HEK293 (cell line): ENCODE measurements around the gene SCN1A.

Experiments
- CTCF ChIA-PET: fragments of 350-600 bp; formaldehyde crosslinking; extraction: SDS; loops from one replicate; lab custom pipeline; 2021; ENCODE audit warnings: antibody characterized with exemption; lab: Yijun Ruan, JAX
- POLR2A ChIA-PET: fragments of 300-600 bp; formaldehyde crosslinking; extraction: SDS; loops from one replicate; lab custom pipeline; 2020; ENCODE audit warnings: antibody characterized with exemption, inconsistent platforms; lab: Yijun Ruan, JAX
- H3K27ac ChIP-seq: fragments of 200-500 bp; sonication (Bioruptor generic); 2 replicates; pipeline ENCODE4 v1.5.1; 2014; ENCODE audit warnings: low read depth, low read length, control low read depth, inconsistent platforms; ENCODE audit errors: extremely low read depth
- H3K36me3 ChIP-seq, 2 experiments: fragments of 200-500 bp in 1 of 2; sonication (Bioruptor generic) in 1 of 2; 1 replicate in 1 of 2; 2 replicates in 1 of 2; pipeline ENCODE4 v1.5.1; 2014 to 2017; ENCODE audit warnings: inconsistent platforms in 2 of 2, low read length in 2 of 2; ENCODE audit not compliant: control insufficient read depth in 2 of 2, insufficient read depth in 1 of 2
- H3K4me1 ChIP-seq: fragments of 200-500 bp; sonication (Bioruptor generic); 2 replicates; pipeline ENCODE4 v1.5.1; 2014; ENCODE audit warnings: mild to moderate bottlenecking, low read length, inconsistent platforms; ENCODE audit not compliant: control insufficient read depth, insufficient read depth
- H3K4me3 ChIP-seq: 2 replicates; pipeline ENCODE4 v1.5.1; 2011; ENCODE audit warnings: low read depth, mild to moderate bottlenecking, control low read depth, low read length, moderate library complexity
- H3K9me3 ChIP-seq: fragments of 200-500 bp; sonication (Bioruptor generic); 2 replicates; pipeline ENCODE4 v1.5.1; 2014; ENCODE audit warnings: low read depth, low read length, inconsistent platforms; ENCODE audit not compliant: control insufficient read depth, insufficient read depth
- AEBP2 ChIP-seq: fragments of 450-650 bp; formaldehyde crosslinking; IDR thresholded peaks from 2 replicates; pipeline ENCODE4 v1.5.1; 2016; ENCODE audit warnings: missing biosample characterization, missing genetic modification characterization, borderline replicate concordance
- SETDB1 ChIP-seq: IDR thresholded peaks from one replicate; pipeline ENCODE4 v1.6.1; 2017; ENCODE audit warnings: mild to moderate bottlenecking, low read length, moderate library complexity, mixed read lengths; ENCODE audit not compliant: insufficient read length
- ZNF132 ChIP-seq: fragments of 450-650 bp; formaldehyde crosslinking; IDR thresholded peaks from 2 replicates; pipeline ENCODE4 v1.5.1; 2017; ENCODE audit warnings: missing biosample characterization, missing genetic modification characterization, borderline replicate concordance
- ZNF184 ChIP-seq: fragments of 450-650 bp; IDR thresholded peaks from 2 replicates; pipeline ENCODE4 v1.5.1; 2018; ENCODE audit warnings: missing biosample characterization, mild to moderate bottlenecking, missing genetic modification characterization
- ZNF211 ChIP-seq: fragments of 450-650 bp; formaldehyde crosslinking; IDR thresholded peaks from 2 replicates; pipeline ENCODE4 v1.5.1; 2016; ENCODE audit warnings: low read depth, missing biosample characterization, missing genetic modification characterization
- ZNF221 ChIP-seq: fragments of 450-650 bp; formaldehyde crosslinking; IDR thresholded peaks from 2 replicates; pipeline ENCODE4 v1.5.1; 2017; ENCODE audit warnings: missing biosample characterization, missing genetic modification characterization, borderline replicate concordance
- ZNF404 ChIP-seq: fragments of 450-650 bp; formaldehyde crosslinking; IDR thresholded peaks from 2 replicates; pipeline ENCODE4 v1.5.1; 2017; ENCODE audit warnings: missing biosample characterization, missing genetic modification characterization
- ZNF449 ChIP-seq: fragments of 450-650 bp; formaldehyde crosslinking; IDR thresholded peaks from 2 replicates; pipeline ENCODE4 v1.5.1; 2017; ENCODE audit warnings: missing biosample characterization, mild to moderate bottlenecking, missing genetic modification characterization, moderate library complexity
- ZNF521 ChIP-seq: fragments of 450-650 bp; formaldehyde crosslinking; IDR thresholded peaks from 2 replicates; pipeline ENCODE4 v1.5.1; 2017; ENCODE audit warnings: missing biosample characterization, mild to moderate bottlenecking, missing genetic modification characterization
- ZNF658 ChIP-seq: fragments of 450-650 bp; formaldehyde crosslinking; IDR thresholded peaks from 2 replicates; pipeline ENCODE4; 2016; ENCODE audit warnings: missing biosample characterization, missing genetic modification characterization
- ZNF76 ChIP-seq: fragments of 450-650 bp; formaldehyde crosslinking; IDR thresholded peaks from 2 replicates; pipeline ENCODE4; 2016; ENCODE audit warnings: low read depth, missing biosample characterization, missing genetic modification characterization, borderline replicate concordance
- ZNF785 ChIP-seq: fragments of 450-650 bp; formaldehyde crosslinking; IDR thresholded peaks from 2 replicates; pipeline ENCODE4 v1.5.1; 2016; ENCODE audit warnings: missing biosample characterization, missing genetic modification characterization
- TF ChIP-seq, protein P1 (sequence below): fragments of 450-650 bp; formaldehyde crosslinking; IDR thresholded peaks from 2 replicates; pipeline ENCODE4 v1.5.1; 2016; ENCODE audit warnings: missing biosample characterization, missing genetic modification characterization
- TF ChIP-seq, protein P2 (sequence below): fragments of 450-650 bp; formaldehyde crosslinking; optimal IDR thresholded peaks from 2 replicates; pipeline ENCODE3; 2016; ENCODE audit warnings: missing biosample characterization, mild to moderate bottlenecking, missing genetic modification characterization
- TF ChIP-seq, protein P3 (sequence below): fragments of 450-650 bp; formaldehyde crosslinking; IDR thresholded peaks from 2 replicates; pipeline ENCODE4 v1.5.1; 2016; ENCODE audit warnings: missing biosample characterization, missing genetic modification characterization, low read depth
- TF ChIP-seq, protein P4 (sequence below): fragments of 450-650 bp; formaldehyde crosslinking; IDR thresholded peaks from 2 replicates; pipeline ENCODE4 v1.5.1; 2016; ENCODE audit warnings: missing biosample characterization, missing genetic modification characterization
- TF ChIP-seq, protein P5 (sequence below): fragments of 450-650 bp; formaldehyde crosslinking; IDR thresholded peaks from 2 replicates; pipeline ENCODE4 v1.5.1; 2017; ENCODE audit warnings: missing biosample characterization, missing genetic modification characterization
- TF ChIP-seq, protein P6 (sequence below): fragments of 450-650 bp; formaldehyde crosslinking; IDR thresholded peaks from 2 replicates; pipeline ENCODE4 v1.5.1; 2016; ENCODE audit warnings: missing biosample characterization, missing genetic modification characterization, borderline replicate concordance

Gene SCN1A

DNA sequence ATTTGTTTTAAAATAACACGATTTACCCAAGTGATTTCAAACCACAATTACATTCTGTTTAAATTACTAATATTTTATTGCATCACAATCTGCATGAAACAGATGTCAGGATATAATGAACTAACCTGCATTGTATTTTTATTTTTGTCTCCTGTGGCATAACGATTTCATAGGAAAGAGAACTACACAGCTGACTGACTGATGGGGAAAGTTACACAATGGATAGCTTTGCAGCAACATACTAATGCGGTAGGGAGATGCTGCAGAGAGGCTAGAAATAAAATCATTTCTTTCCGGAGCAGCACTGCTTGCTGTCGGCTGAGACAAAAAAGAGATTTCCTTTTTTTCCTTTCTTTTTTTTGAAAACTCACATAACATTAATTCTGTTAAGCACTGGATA is 36.9 kb downstream of the SCN1A start (continued):
- TF ChIP-seq ZNF449 (tag by site-specific recombination) (no peak), ZNF658 (no peak), ZNF76 (no peak), ZNF211 (tag by site-specific recombination) (no peak)
- TF ChIP-seq, protein P1, sequence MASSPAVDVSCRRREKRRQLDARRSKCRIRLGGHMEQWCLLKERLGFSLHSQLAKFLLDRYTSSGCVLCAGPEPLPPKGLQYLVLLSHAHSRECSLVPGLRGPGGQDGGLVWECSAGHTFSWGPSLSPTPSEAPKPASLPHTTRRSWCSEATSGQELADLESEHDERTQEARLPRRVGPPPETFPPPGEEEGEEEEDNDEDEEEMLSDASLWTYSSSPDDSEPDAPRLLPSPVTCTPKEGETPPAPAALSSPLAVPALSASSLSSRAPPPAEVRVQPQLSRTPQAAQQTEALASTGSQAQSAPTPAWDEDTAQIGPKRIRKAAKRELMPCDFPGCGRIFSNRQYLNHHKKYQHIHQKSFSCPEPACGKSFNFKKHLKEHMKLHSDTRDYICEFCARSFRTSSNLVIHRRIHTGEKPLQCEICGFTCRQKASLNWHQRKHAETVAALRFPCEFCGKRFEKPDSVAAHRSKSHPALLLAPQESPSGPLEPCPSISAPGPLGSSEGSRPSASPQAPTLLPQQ: no peak
- TF ChIP-seq, protein P2, sequence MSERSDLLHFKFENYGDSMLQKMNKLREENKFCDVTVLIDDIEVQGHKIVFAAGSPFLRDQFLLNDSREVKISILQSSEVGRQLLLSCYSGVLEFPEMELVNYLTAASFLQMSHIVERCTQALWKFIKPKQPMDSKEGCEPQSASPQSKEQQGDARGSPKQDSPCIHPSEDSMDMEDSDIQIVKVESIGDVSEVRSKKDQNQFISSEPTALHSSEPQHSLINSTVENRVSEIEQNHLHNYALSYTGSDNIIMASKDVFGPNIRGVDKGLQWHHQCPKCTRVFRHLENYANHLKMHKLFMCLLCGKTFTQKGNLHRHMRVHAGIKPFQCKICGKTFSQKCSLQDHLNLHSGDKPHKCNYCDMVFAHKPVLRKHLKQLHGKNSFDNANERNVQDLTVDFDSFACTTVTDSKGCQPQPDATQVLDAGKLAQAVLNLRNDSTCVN (tag by site-specific recombination): no peak
- TF ChIP-seq, protein P3, sequence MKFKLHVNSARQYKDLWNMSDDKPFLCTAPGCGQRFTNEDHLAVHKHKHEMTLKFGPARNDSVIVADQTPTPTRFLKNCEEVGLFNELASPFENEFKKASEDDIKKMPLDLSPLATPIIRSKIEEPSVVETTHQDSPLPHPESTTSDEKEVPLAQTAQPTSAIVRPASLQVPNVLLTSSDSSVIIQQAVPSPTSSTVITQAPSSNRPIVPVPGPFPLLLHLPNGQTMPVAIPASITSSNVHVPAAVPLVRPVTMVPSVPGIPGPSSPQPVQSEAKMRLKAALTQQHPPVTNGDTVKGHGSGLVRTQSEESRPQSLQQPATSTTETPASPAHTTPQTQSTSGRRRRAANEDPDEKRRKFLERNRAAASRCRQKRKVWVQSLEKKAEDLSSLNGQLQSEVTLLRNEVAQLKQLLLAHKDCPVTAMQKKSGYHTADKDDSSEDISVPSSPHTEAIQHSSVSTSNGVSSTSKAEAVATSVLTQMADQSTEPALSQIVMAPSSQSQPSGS (tag by site-specific recombination): no peak

- Histone ChIP-seq H3K4me3 (no peak overlapping the region), H3K9me3 (no peaks in the 10 kb centered on the region), H3K36me3 (no peaks in the 10 kb centered on the region), H3K27ac (no peak overlapping the region), H3K4me1 (no peaks in the 10 kb centered on the region)
- POLR2A ChIA-PET: no interaction called here
- CTCF ChIA-PET: no interaction called here
- TF ChIP-seq AEBP2 (no peak), ZNF221 (tag by site-specific recombination) (no peak), ZNF184 (no peak), ZNF404 (tag by site-specific recombination) (no peak), SETDB1 (no peak), ZNF449 (tag by site-specific recombination) (no peak), ZNF521 (tag by site-specific recombination) (no peak), ZNF132 (no peak), ZNF785 (tag by site-specific recombination) (no peak), ZNF658 (no peak)
- TF ChIP-seq, protein P4, sequence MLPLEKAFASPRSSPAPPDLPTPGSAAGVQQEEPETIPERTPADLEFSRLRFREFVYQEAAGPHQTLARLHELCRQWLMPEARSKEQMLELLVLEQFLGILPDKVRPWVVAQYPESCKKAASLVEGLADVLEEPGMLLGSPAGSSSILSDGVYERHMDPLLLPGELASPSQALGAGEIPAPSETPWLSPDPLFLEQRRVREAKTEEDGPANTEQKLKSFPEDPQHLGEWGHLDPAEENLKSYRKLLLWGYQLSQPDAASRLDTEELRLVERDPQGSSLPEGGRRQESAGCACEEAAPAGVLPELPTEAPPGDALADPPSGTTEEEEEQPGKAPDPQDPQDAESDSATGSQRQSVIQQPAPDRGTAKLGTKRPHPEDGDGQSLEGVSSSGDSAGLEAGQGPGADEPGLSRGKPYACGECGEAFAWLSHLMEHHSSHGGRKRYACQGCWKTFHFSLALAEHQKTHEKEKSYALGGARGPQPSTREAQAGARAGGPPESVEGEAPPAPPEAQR (tag by site-specific recombination): no peak
- TF ChIP-seq, protein P5, sequence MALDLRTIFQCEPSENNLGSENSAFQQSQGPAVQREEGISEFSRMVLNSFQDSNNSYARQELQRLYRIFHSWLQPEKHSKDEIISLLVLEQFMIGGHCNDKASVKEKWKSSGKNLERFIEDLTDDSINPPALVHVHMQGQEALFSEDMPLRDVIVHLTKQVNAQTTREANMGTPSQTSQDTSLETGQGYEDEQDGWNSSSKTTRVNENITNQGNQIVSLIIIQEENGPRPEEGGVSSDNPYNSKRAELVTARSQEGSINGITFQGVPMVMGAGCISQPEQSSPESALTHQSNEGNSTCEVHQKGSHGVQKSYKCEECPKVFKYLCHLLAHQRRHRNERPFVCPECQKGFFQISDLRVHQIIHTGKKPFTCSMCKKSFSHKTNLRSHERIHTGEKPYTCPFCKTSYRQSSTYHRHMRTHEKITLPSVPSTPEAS (tag by site-specific recombination): no peak
- TF ChIP-seq, protein P6, sequence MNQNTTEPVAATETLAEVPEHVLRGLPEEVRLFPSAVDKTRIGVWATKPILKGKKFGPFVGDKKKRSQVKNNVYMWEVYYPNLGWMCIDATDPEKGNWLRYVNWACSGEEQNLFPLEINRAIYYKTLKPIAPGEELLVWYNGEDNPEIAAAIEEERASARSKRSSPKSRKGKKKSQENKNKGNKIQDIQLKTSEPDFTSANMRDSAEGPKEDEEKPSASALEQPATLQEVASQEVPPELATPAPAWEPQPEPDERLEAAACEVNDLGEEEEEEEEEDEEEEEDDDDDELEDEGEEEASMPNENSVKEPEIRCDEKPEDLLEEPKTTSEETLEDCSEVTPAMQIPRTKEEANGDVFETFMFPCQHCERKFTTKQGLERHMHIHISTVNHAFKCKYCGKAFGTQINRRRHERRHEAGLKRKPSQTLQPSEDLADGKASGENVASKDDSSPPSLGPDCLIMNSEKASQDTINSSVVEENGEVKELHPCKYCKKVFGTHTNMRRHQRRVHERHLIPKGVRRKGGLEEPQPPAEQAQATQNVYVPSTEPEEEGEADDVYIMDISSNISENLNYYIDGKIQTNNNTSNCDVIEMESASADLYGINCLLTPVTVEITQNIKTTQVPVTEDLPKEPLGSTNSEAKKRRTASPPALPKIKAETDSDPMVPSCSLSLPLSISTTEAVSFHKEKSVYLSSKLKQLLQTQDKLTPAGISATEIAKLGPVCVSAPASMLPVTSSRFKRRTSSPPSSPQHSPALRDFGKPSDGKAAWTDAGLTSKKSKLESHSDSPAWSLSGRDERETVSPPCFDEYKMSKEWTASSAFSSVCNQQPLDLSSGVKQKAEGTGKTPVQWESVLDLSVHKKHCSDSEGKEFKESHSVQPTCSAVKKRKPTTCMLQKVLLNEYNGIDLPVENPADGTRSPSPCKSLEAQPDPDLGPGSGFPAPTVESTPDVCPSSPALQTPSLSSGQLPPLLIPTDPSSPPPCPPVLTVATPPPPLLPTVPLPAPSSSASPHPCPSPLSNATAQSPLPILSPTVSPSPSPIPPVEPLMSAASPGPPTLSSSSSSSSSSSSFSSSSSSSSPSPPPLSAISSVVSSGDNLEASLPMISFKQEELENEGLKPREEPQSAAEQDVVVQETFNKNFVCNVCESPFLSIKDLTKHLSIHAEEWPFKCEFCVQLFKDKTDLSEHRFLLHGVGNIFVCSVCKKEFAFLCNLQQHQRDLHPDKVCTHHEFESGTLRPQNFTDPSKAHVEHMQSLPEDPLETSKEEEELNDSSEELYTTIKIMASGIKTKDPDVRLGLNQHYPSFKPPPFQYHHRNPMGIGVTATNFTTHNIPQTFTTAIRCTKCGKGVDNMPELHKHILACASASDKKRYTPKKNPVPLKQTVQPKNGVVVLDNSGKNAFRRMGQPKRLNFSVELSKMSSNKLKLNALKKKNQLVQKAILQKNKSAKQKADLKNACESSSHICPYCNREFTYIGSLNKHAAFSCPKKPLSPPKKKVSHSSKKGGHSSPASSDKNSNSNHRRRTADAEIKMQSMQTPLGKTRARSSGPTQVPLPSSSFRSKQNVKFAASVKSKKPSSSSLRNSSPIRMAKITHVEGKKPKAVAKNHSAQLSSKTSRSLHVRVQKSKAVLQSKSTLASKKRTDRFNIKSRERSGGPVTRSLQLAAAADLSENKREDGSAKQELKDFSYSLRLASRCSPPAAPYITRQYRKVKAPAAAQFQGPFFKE (tag by site-specific recombination): no peak
Measured at GRCh38 chr2:166090346-166090745, 37.5 kb downstream of the SCN1A start.
